Aorta (tissue), 5 donors: ENCODE measurements around the gene PDE4D. TPM values are rescaled to one million over a fixed set of nuclear protein-coding genes. Genes with fewer than 3 reads are reported as not detected.
"Not testable (repeated sequence)": the region's sequence is repeated elsewhere in the genome, so short reads cannot be mapped to it uniquely, and the experiment has no call there.

Experiments used
- ATAC-seq: fragments of 200-7000 bp; cut with Tn5 transposase; one replicate; pipeline ENCODE4 v1.9.1; 2022; ENCODE audit warnings: moderate library complexity; ENCODE audit not compliant: low FRiP score
- DNase-seq, 2 donors: peaks; one replicate each; pipeline ENCODE4 v3.0.0-alpha.2; 2020
- H3K27ac ChIP-seq, 2 donors: one replicate each; pipeline ENCODE4 v1.5.1; 2013; ENCODE audit warnings: low read length in 2 of 2, mild to moderate bottlenecking in 2 of 2, moderate library complexity in 2 of 2, control low read depth in 1 of 2, inconsistent platforms in 1 of 2, low read depth in 1 of 2
- H3K27me3 ChIP-seq, 2 donors: one replicate each; pipeline ENCODE4 v1.6.1; 2013; ENCODE audit warnings: control low read depth in 1 of 2, low read length in 1 of 2, mild to moderate bottlenecking in 1 of 2, moderate library complexity in 1 of 2; ENCODE audit not compliant: insufficient read depth in 2 of 2, control insufficient read depth in 1 of 2
- H3K36me3 ChIP-seq, 2 donors: one replicate each; pipeline ENCODE4 v1.6.1; 2013; ENCODE audit warnings: control low read depth in 1 of 2, low read length in 1 of 2, mild to moderate bottlenecking in 1 of 2; ENCODE audit not compliant: insufficient read depth in 2 of 2, control insufficient read depth in 1 of 2
- H3K4me1 ChIP-seq, 2 donors: one replicate each; pipeline ENCODE4 v1.6.1; 2013; ENCODE audit warnings: low read length in 2 of 2, control low read depth in 1 of 2, mild to moderate bottlenecking in 1 of 2, moderate library complexity in 1 of 2; ENCODE audit not compliant: insufficient read depth in 2 of 2, control insufficient read depth in 1 of 2
- H3K4me3 ChIP-seq, 2 donors: one replicate each; pipeline ENCODE4 v1.5.1; 2013; ENCODE audit warnings: low read length in 2 of 2, control low read depth in 1 of 2, mild to moderate bottlenecking in 1 of 2
- H3K9me3 ChIP-seq: one replicate; pipeline ENCODE4 v1.6.1; 2013; ENCODE audit warnings: mild to moderate bottlenecking, low read length; ENCODE audit not compliant: control insufficient read depth
- WGBS, 2 donors: extraction: QIAGEN DNeasy Blood & Tissue Kit; methylation state at CpG; one replicate each; pipeline ENCODE4 v1.1.7; 2013; 5-methylcytosine and 5-hydroxymethylcytosine counted together
- intact Hi-C, 2 donors: fragments of 100-400 bp; cut with DNase I; formaldehyde crosslinking; loops; one replicate each; pipeline versions ENCODE4 v1.14.2 to v1.15.0; 2022
- polyA plus RNA-seq, 2 donors: library from polyadenylated mRNA; stranded (reverse); fragments of 200-250 nt; gene quantifications; one replicate each; pipeline ENCODE4 v1.2.3, GENCODE V29; 2013
- total RNA-seq, 2 donors: library from RNA; stranded (reverse); fragmentation: NEBNext Ultra II Directional; extraction: Animal tissue kit (Norgen Biotek cat#: 25700); gene quantifications; one replicate each; pipeline ENCODE4 v1.2.1, GENCODE V29; 2021
- donor health status: healthy with polysubstance abuse.
- donor health status: Bipolar disorder and iron deficiency.
- donor health status: DM: no; HTN: no; CAD: no.
- donor health status: DM: no; HTN: no; CAD: no.
- donor health status: DM: yes; HTN: yes; CAD: no.

PDE4D gene
- total and polyA plus RNA-seq, 4 donors, result 2.4 to 112 (median 33.3) TPM

- ATAC-seq (no peak), DNase-seq (no peak)
- H3K9me3 ChIP-seq, result no peaks in the 10 kb centered on the region
- intact Hi-C loops, result no loop called here
- no peak overlapping the region for H3K4me3 ChIP-seq
- H3K27me3 ChIP-seq, result no peaks in the 10 kb centered on the region
- no peaks in the 10 kb centered on the region for H3K36me3 ChIP-seq
- no peak overlapping the region for H3K27ac ChIP-seq
- 25 to 30% methylated on average over 6 of the region's 6 CpGs for WGBS, 2 donors
- H3K4me1 ChIP-seq, result peaks cover 0 to 2% of the 10 kb centered on the region in 2 donors
Observed at GRCh38 chr5:59317023-59317773, 576.3 kb downstream of the PDE4D start.

DNA sequence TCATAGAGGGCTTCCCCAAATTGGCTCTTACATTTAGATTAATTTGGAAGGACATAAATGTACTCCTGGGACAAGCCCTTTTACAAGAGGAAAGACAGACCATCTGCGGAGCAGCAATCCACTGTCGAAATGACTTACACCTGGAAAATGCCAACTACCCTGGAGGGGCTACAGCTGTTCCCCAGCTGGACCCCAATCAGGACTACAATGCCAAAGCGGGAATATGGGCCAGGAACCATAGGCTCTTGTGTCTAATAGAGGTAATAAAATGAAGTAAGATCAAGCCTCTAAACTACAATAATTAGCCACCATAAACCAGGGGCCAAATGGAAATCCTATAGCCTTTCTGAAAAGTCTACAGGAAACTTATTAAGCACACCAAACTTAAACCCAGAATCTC is 581.3 kb downstream of the PDE4D start:
- intact Hi-C loops, result no loop called here
- WGBS, 2 donors, result 97 to 98% methylated on average over 3 of the region's 3 CpGs

GRCh38 chr5:59308685-59309084 is 584.8 kb downstream of the PDE4D start:
- ATAC-seq, H3K4me1 ChIP-seq, H3K36me3 ChIP-seq, H3K4me3 ChIP-seq, DNase-seq, intact Hi-C loops, H3K27ac ChIP-seq, H3K27me3 ChIP-seq, H3K9me3 ChIP-seq: not testable (repeated sequence)
- WGBS, 2 donors, result 84 to 89% methylated on average over 2 of the region's 2 CpGs

More for the DNA sequence above, 581.3 kb downstream of the PDE4D start:
- H3K36me3 ChIP-seq, result no peaks in the 10 kb centered on the region
- ATAC-seq (no peak), DNase-seq (no peak)
- no peak overlapping the region for H3K27ac ChIP-seq
- no peaks in the 10 kb centered on the region for H3K27me3 ChIP-seq
- H3K9me3 ChIP-seq, result no peaks in the 10 kb centered on the region
- H3K4me1 ChIP-seq, result no peaks in the 10 kb centered on the region
- no peak overlapping the region for H3K4me3 ChIP-seq

DNA sequence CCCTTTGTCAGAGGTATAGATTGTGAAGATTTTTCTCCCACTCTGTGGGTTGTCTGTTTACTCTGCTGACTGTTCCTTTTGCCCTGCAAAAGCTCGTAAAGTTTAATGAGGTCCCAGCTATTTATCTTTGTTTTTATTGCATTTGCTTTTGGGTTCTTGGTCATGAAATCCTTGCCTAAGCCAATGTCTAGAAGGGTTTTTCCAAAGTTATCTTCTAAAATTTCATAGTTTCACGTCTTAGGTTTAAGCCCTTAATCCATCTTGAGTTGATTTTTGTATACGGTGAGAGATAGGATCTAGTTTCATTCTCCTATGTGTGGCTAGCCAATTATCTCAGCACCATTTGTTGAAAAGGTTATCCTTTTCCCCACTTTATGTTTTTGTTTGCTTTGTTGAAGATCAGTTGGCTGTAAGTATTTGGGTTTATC is 590.2 kb downstream of the PDE4D start:
- DNase-seq, ATAC-seq, H3K9me3 ChIP-seq, intact Hi-C loops, H3K4me3 ChIP-seq, H3K27me3 ChIP-seq, H3K4me1 ChIP-seq, H3K27ac ChIP-seq, H3K36me3 ChIP-seq: not testable (repeated sequence)
- WGBS, 2 donors, result 57 to 73% methylated on average over 3 of the region's 3 CpGs

GRCh38 chr5:59302509-59302908 is 591.0 kb downstream of the PDE4D start:
- H3K4me3 ChIP-seq, intact Hi-C loops, H3K27me3 ChIP-seq, DNase-seq, H3K27ac ChIP-seq, H3K36me3 ChIP-seq, H3K4me1 ChIP-seq, H3K9me3 ChIP-seq, ATAC-seq: not testable (repeated sequence)
- WGBS, 2 donors, result 96% methylated on average over 1 of the region's 1 CpG

DNA sequence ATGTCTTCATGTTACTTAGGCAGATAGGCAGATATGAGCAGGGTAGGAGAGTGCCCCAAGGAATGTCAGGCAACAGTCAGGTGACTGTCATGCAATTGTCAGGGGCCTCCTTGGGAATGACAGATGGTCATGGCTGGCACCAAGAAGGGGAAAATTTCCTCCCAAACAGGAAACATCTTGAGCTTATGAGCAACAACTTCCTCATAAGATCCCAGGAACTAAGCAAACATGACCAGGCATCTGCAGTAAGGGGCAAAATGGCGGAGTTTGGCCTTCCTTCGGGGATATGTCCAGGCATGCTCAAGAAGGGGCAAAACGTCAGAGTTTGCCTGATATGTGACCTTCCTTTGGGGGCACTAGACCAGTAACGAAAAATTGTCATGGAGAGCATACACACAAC is 591.8 kb downstream of the PDE4D start:
- 78 to 87% methylated on average over 4 of the region's 4 CpGs for WGBS, 2 donors
- ATAC-seq, result no peak

DNA sequence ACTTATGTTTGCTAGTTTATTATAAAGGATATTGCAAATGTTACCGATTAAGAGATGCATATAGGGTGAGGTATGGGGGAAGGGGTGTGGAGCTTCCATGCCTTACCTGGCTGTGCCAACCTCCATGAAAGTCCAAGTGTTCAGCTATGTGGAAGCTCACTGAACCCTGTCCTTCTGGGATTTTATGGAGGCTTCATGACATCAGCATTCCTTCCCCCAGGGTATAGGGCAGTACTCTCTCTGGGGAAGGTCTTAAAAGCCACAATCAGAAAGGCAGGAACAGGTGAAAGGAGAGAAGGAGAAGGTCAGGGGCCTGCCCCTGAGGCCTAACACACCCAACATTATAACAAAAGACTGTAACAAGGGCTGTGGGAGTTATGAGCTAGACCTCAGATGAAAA is 592.6 kb downstream of the PDE4D start:
- Histone ChIP-seq H3K27me3 (no peaks in the 10 kb centered on the region), H3K9me3 (no peaks in the 10 kb centered on the region), H3K36me3 (no peaks in the 10 kb centered on the region), H3K4me3 (no peak overlapping the region), H3K4me1 (no peaks in the 10 kb centered on the region), H3K27ac (no peak overlapping the region)
- DNase-seq (no peak), ATAC-seq (no peak)
- WGBS, 2 donors, result 100% methylated on average over 1 of the region's 1 CpG
- intact Hi-C loops, result no loop called here

More for the DNA sequence above, 591.8 kb downstream of the PDE4D start:
- H3K4me3 ChIP-seq, result no peak overlapping the region
- no peak overlapping the region for H3K27ac ChIP-seq
- H3K27me3 ChIP-seq, result no peaks in the 10 kb centered on the region
- no peaks in the 10 kb centered on the region for H3K36me3 ChIP-seq
- no peak for DNase-seq
- intact Hi-C loops, result no loop called here
- no peaks in the 10 kb centered on the region for H3K9me3 ChIP-seq
- H3K4me1 ChIP-seq, result no peaks in the 10 kb centered on the region

- WGBS, 2 donors, result 62% methylated on average over 3 of the region's 3 CpGs
- intact Hi-C loops, result no loop called here
- no peak for ATAC-seq
- Histone ChIP-seq H3K36me3 (no peaks in the 10 kb centered on the region), H3K4me1 (no peaks in the 10 kb centered on the region), H3K4me3 (no peak overlapping the region), H3K9me3 (no peaks in the 10 kb centered on the region), H3K27ac (no peak overlapping the region), H3K27me3 (no peaks in the 10 kb centered on the region)
- no peak for DNase-seq
Observed at GRCh38 chr5:59299006-59299405, 594.5 kb downstream of the PDE4D start.
